H1 (cell line): Measurements from ENCODE around the gene WDR81. TPM values are rescaled to one million over a fixed set of nuclear protein-coding genes. Genes with fewer than 3 reads are reported as not detected.
A peak's percentile ranks its signal among the peaks of the same experiment; 100 is the strongest.

Experiments used
- CTCF ChIA-PET: fragments of 300-600 bp; sonication (Branson Sonifier 250); formaldehyde crosslinking; loops from one replicate; lab custom pipeline; 2021; ENCODE audit not compliant: partially characterized antibody; lab: Charles Lee
- POLR2A ChIA-PET: fragments of 300-600 bp; sonication (Branson Sonifier 250); formaldehyde crosslinking; loops from one replicate; lab custom pipeline; 2021; ENCODE audit warnings: inconsistent platforms; ENCODE audit not compliant: partially characterized antibody; lab: Charles Lee
- DNase-seq, 2 experiments: peaks; one replicate each; pipeline versions ENCODE4 v3.0.0 to v3.0.0-alpha.2; 2010 to 2022; ENCODE audit warnings: low spot score in 2 of 2, low read depth in 1 of 2, mixed read lengths in 1 of 2
- FAIRE-seq: peaks from 2 replicates; lab custom pipeline; 2011; peaks lifted over from hg19 to GRCh38; lab: Jason Lieb, UNC
- H2AFZ ChIP-seq: 2 replicates; pipeline ENCODE4 v1.8.1; 2012; ENCODE audit warnings: low read length, inconsistent platforms
- H2AK5ac ChIP-seq: 2 replicates; pipeline ENCODE4 v1.6.1; 2013; ENCODE audit warnings: low read depth, low read length
- H2BK120ac ChIP-seq: replicated peaks from 2 replicates; pipeline ENCODE3; 2013; ENCODE audit warnings: low read depth, low read length, inconsistent platforms
- H2BK12ac ChIP-seq: 2 replicates; pipeline ENCODE4 v1.6.1; 2013; ENCODE audit warnings: low read depth, low read length
- H2BK15ac ChIP-seq: 2 replicates; pipeline ENCODE4 v1.6.1; 2013; ENCODE audit warnings: low read length
- H2BK20ac ChIP-seq: 2 replicates; pipeline ENCODE4 v1.6.1; 2013; ENCODE audit warnings: low read length
- H2BK5ac ChIP-seq: 2 replicates; pipeline ENCODE4 v1.6.1; 2013; ENCODE audit warnings: low read depth, low read length
- H3K14ac ChIP-seq: 2 replicates; pipeline ENCODE4 v1.6.1; 2013; ENCODE audit warnings: inconsistent platforms; ENCODE audit not compliant: insufficient read length
- H3K18ac ChIP-seq: 2 replicates; pipeline ENCODE4 v1.6.1; 2013; ENCODE audit warnings: low read length; ENCODE audit errors: extremely low read depth
- H3K23ac ChIP-seq: 2 replicates; pipeline ENCODE4 v1.6.1; 2013; ENCODE audit warnings: inconsistent platforms; ENCODE audit not compliant: insufficient read length
- H3K23me2 ChIP-seq: 2 replicates; pipeline ENCODE4 v1.6.1; 2013; ENCODE audit warnings: low read depth, low read length
- H3K27ac ChIP-seq: 2 replicates; pipeline ENCODE4 v1.6.1; 2011; ENCODE audit warnings: low read depth, low read length, inconsistent platforms
- H3K27me3 ChIP-seq, 4 experiments: replicated peaks in 1 of 4; 1 replicate in 1 of 4; 2 replicates in 3 of 4; pipeline versions ENCODE4 v1.6.1 to v1.8.1; 2011 to 2013; ENCODE audit warnings: low read length in 3 of 4, mild to moderate bottlenecking in 3 of 4, inconsistent platforms in 2 of 4, mixed read lengths in 2 of 4, moderate library complexity in 1 of 4; ENCODE audit not compliant: control insufficient read depth in 3 of 4, insufficient read depth in 3 of 4; ENCODE audit errors: extremely low read depth in 1 of 4
- H3K36me3 ChIP-seq, 4 experiments: 2 replicates each; pipeline versions ENCODE4 v1.6.1 to v1.8.1; 2011 to 2013; ENCODE audit warnings: mild to moderate bottlenecking in 4 of 4, low read length in 3 of 4, moderate library complexity in 2 of 4, control low read depth in 1 of 4, inconsistent platforms in 1 of 4; ENCODE audit not compliant: insufficient read depth in 4 of 4, control insufficient read depth in 2 of 4
- H3K4ac ChIP-seq: replicated peaks from 2 replicates; pipeline ENCODE3; 2013; ENCODE audit warnings: low read length, low read depth, mixed read lengths, inconsistent platforms; ENCODE audit not compliant: insufficient read length
- H3K4me1 ChIP-seq, 4 experiments: replicated peaks in 1 of 4; 1 replicate in 1 of 4; 2 replicates in 3 of 4; pipeline versions ENCODE4 v1.6.1 to v1.8.1; 2011 to 2013; ENCODE audit warnings: low read length in 3 of 4, inconsistent platforms in 2 of 4, mixed read lengths in 1 of 4; ENCODE audit not compliant: insufficient read depth in 4 of 4, control insufficient read depth in 3 of 4
- H3K4me2 ChIP-seq, 2 experiments: 2 replicates each; pipeline versions ENCODE4 v1.6.1 to v1.8.1; 2011 to 2013; ENCODE audit warnings: low read depth in 2 of 2, low read length in 2 of 2, control low read depth in 1 of 2, inconsistent platforms in 1 of 2, mild to moderate bottlenecking in 1 of 2; ENCODE audit not compliant: insufficient read depth in 1 of 2
- H3K4me3 ChIP-seq, 4 experiments: fragments of 200-600, 300-600 bp in 1 of 4; sonication (generic), shearing (Covaris generic), sonication (Bioruptor Twin) in 1 of 4; 2 replicates each; pipeline versions ENCODE4 v1.5.1 to v1.8.1; 2011 to 2016; ENCODE audit warnings: low read length in 4 of 4, low read depth in 3 of 4, control low read depth in 2 of 4, inconsistent platforms in 2 of 4, mild to moderate bottlenecking in 2 of 4, mixed read lengths in 1 of 4, moderate library complexity in 1 of 4; ENCODE audit not compliant: insufficient read depth in 2 of 4; ENCODE audit errors: extremely low read depth in 1 of 4
- H3K56ac ChIP-seq: replicated peaks from 2 replicates; pipeline ENCODE3; 2013; ENCODE audit warnings: low read depth, mild to moderate bottlenecking, mixed read lengths, low read length, inconsistent platforms; ENCODE audit not compliant: insufficient read length
- H3K79me1 ChIP-seq: 2 replicates; pipeline ENCODE4 v1.6.1; 2013; ENCODE audit warnings: low read depth, low read length, control low read depth
- H3K79me2 ChIP-seq, 2 experiments: 2 replicates each; pipeline versions ENCODE4 v1.6.1 to v1.8.1; 2012 to 2013; ENCODE audit warnings: low read length in 2 of 2, mild to moderate bottlenecking in 2 of 2, inconsistent platforms in 1 of 2; ENCODE audit not compliant: insufficient read depth in 2 of 2, control insufficient read depth in 1 of 2
- H3K9ac ChIP-seq, 4 experiments: replicated peaks in 1 of 4; 1 replicate in 1 of 4; 2 replicates in 3 of 4; pipeline versions ENCODE4 v1.6.1 to v1.8.1; 2011 to 2013; ENCODE audit warnings: low read depth in 3 of 4, low read length in 3 of 4, control low read depth in 2 of 4, mild to moderate bottlenecking in 2 of 4, moderate library complexity in 2 of 4, inconsistent platforms in 1 of 4; ENCODE audit errors: extremely low read depth in 1 of 4
- H3K9me3 ChIP-seq, 2 experiments: 2 replicates each; pipeline versions ENCODE4 v1.6.1 to v1.8.1; 2012 to 2013; ENCODE audit warnings: mild to moderate bottlenecking in 2 of 2, moderate library complexity in 2 of 2, control low read depth in 1 of 2, inconsistent platforms in 1 of 2, low read depth in 1 of 2, low read length in 1 of 2, mixed read lengths in 1 of 2; ENCODE audit not compliant: insufficient read depth in 2 of 2
- H4K20me1 ChIP-seq, 2 experiments: replicated peaks in 1 of 2; 2 replicates each; pipeline versions ENCODE3 to v1.8.1; 2011 to 2013; ENCODE audit warnings: inconsistent platforms in 2 of 2, low read length in 2 of 2, mild to moderate bottlenecking in 1 of 2; ENCODE audit not compliant: insufficient read depth in 2 of 2, control insufficient read depth in 1 of 2
- H4K5ac ChIP-seq: 2 replicates; pipeline ENCODE4 v1.6.1; 2013; ENCODE audit warnings: low read length, low read depth, mixed read lengths, inconsistent platforms; ENCODE audit not compliant: insufficient read length
- H4K8ac ChIP-seq: 2 replicates; pipeline ENCODE4 v1.8.0; 2013; ENCODE audit warnings: mild to moderate bottlenecking, moderate library complexity, low read length, inconsistent platforms; ENCODE audit not compliant: insufficient read depth; ENCODE audit errors: extremely low read depth
- H4K91ac ChIP-seq: replicated peaks from 2 replicates; pipeline ENCODE3; 2013; ENCODE audit warnings: low read length, mixed read lengths, inconsistent platforms; ENCODE audit not compliant: insufficient read length
- WGBS, 2 experiments: shearing (Covaris generic) in 1 of 2; methylation state at CpG; one replicate each; pipeline versions ENCODE4 v1.1.6 to v1.1.7; 2013 to 2015; ENCODE audit warnings: low lambda C conversion rate in 2 of 2, mixed read lengths in 2 of 2, inconsistent platforms in 1 of 2, low coverage in 1 of 2, missing lambda C conversion rate in 1 of 2; ENCODE audit not compliant: insufficient replicate concordance in 2 of 2, insufficient coverage in 1 of 2, insufficient read length in 1 of 2; ENCODE audit errors: extremely low coverage in 1 of 2, missing lambda C conversion rate in 1 of 2; 5-methylcytosine and 5-hydroxymethylcytosine counted together
- polyA plus RNA-seq, 7 experiments: library from polyadenylated mRNA; depleted of rRNA in 3 of 7; stranded (reverse) in 5 of 7; unstranded in 2 of 7; fragments of >200 nt in 5 of 7; fragments of 200-250 nt in 2 of 7; gene quantifications; 1 replicate in 5 of 7; 2 replicates in 1 of 7; 4 replicates in 1 of 7; pipeline versions ENCODE4 v1.2.1 to v1.2.3, GENCODE V29; 2011 to 2013; ENCODE audit warnings: missing spikeins in 2 of 7, mixed read lengths in 2 of 7
- total RNA-seq: library from RNA; stranded (reverse); fragmentation: NEBNext Ultra II Directional; extraction: Animal tissue kit (Norgen Biotek cat#: 25700); gene quantifications from 2 replicates; pipeline ENCODE4 v1.2.1, GENCODE V29; 2021

WDR81 gene
- total and polyA plus RNA-seq, 2 of the 8 experiments (the other 6 are each of a cell fraction or from before 2014, with no cell fraction given), result 9.1 to 12.3 TPM

DNA sequence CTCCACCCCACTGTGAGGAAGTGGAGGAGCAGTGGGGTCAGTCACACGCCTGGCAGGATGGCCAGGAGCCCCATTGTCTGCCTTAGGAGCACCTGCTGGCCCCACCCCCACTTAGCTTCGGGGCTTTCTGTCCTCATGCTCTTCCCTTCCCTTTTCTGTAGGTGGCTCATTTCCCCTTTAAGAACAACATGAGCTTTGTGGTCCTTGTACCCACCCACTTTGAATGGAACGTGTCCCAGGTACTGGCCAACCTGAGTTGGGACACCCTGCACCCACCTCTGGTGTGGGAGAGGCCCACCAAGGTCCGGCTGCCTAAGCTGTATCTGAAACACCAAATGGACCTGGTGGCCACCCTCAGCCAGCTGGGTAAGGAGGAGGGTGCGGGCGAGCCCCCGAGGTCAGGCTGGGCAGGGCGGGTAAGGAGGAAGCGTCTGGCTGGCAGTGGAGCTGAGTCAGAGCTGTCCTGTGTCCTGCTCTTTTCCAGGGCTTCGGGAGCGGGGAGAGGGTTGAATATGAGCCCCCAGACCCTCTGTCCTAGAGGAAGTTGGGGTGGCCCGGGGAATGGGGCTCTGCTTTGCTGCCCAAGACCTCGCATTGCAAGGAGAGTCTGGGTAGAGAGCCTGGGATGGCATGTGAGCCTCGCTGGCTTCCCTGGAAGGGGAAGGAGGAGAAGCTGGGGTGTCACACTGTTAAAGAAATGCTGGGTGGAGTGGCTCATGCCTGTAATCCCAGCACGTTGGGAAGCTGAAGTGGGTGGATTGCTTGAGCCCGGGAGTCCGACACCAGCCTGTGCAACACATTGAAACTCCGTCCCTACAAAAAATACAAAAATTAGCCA lies 28.1 kb downstream of the WDR81 start:
- peak overlapping the region; percentile 20 to 52; a peak in 3 of 4 replicates for H3K4me2 ChIP-seq
- peak overlapping the region; percentile 36; the same call in 1 of the 2 replicates for H2BK5ac ChIP-seq
- H3K4me1 ChIP-seq, result peaks cover 0 to 16% (median 11%) of the 10 kb centered on the region in 4 experiments; a peak in 6 of 7 replicates
- no peaks in the 10 kb centered on the region for H3K27me3 ChIP-seq
- H2BK20ac ChIP-seq, result peak overlapping the region; percentile 98; the same call in 1 of the 2 replicates
- no peak overlapping the region for H3K14ac ChIP-seq
- peak overlapping the region; percentile 68 for H3K18ac ChIP-seq
- peak overlapping the region; percentile 43; the same call in 1 of the 2 replicates for H2AFZ ChIP-seq
- 60% methylated on average over 16 of the region's 18 CpGs; no CpG with 5 or more reads in 1 of the 2 experiments for WGBS, 2 experiments
- POLR2A ChIA-PET, result interaction anchor here (0.6 to 5.2 kb wide), 8 partner anchors 9 to 78 kb away, joined by 3 to 30 read pairs (median 7); partner anchors contain the start of genes SERPINF1, SERPINF2 and WDR81
- peak overlapping the region; percentile 55 for H2BK120ac ChIP-seq
- no peak for FAIRE-seq
- no peak for DNase-seq
- no peak overlapping the region for H2BK15ac ChIP-seq
- H3K9me3 ChIP-seq, result no peaks in the 10 kb centered on the region
- no peaks in the 10 kb centered on the region for H3K79me2 ChIP-seq
- peak overlapping the region; percentile 71 for H3K4ac ChIP-seq
- H3K56ac ChIP-seq, result no peak overlapping the region
- no peaks in the 10 kb centered on the region for H4K20me1 ChIP-seq
- H3K23ac ChIP-seq, result no peak overlapping the region
- no peaks in the 10 kb centered on the region for H3K23me2 ChIP-seq
- no peaks in the 10 kb centered on the region for H3K36me3 ChIP-seq
- H3K4me3 ChIP-seq, result peak overlapping the region in 1 of 4 experiments; percentile 33; a peak in 1 of 8 replicates
- H2AK5ac ChIP-seq, result 0 out of 2 replicates have a peak overlapping the region, but pooled peaks have one; percentile 3
- CTCF ChIA-PET, result interaction anchor here (0.6 to 6.8 kb wide), 14 partner anchors 10 to 302 kb away, joined by 3 to 48 read pairs (median 4); partner anchors contain the start of genes SERPINF1 and WDR81
- H4K5ac ChIP-seq, result peak overlapping the region; percentile 55
- H3K27ac ChIP-seq, result no peak overlapping the region
- peak overlapping the region; percentile 95 for H4K91ac ChIP-seq
- H3K9ac ChIP-seq, result no peak overlapping the region
- peak overlapping the region; percentile 68; the same call in 1 of the 2 replicates for H2BK12ac ChIP-seq
- H4K8ac ChIP-seq, result peak overlapping the region; percentile 22; the same call in 1 of the 2 replicates
- no peaks in the 10 kb centered on the region for H3K79me1 ChIP-seq
